Measurements from ENCODE around the gene ADGRB3. TPM values are rescaled to one million over a fixed set of nuclear protein-coding genes. Genes with fewer than 3 reads are reported as not detected.
A peak's percentile ranks its signal among the peaks of the same experiment; 100 is the strongest.

ADGRB3 gene
- total RNA-seq, 1 donor from 2014 or later = 2.4 TPM

DNA sequence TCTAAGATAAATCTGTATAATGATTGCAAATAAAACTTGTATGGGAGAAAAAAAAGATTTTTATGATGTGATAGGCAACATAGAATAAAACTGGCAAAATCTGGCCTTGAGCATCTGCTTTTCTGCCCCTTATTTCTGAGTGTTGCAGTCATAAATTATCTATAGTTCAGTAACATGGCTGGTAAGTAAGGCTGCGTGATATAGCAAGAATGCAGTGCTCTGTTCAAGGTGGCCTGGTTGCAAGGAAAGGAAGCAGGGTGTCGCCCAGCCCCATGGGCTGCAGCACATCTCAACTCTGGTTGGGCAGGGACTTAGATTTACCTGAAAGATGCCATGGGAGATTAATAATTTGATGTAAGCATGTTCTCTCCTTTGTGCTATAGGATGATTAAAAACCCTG lies 582.3 kb downstream of the ADGRB3 start:
- Mint-ChIP-seq H3K36me3 (ENCODE audit: low read depth, unreplicated experiment) (no peaks in the 10 kb centered on the region), H3K27ac (ENCODE audit: unreplicated experiment) (no peak overlapping the region), H3K4me3 (ENCODE audit: unreplicated experiment) (no peak overlapping the region), H3K9me3 (ENCODE audit: unreplicated experiment) (no peaks in the 10 kb centered on the region), H3K4me1 (ENCODE audit: unreplicated experiment) (no peaks in the 10 kb centered on the region), H3K27me3 (ENCODE audit: unreplicated experiment) (no peaks in the 10 kb centered on the region)
- no peak for DNase-seq (ENCODE audit: low spot score)
- TF ChIP-seq, protein P1, sequence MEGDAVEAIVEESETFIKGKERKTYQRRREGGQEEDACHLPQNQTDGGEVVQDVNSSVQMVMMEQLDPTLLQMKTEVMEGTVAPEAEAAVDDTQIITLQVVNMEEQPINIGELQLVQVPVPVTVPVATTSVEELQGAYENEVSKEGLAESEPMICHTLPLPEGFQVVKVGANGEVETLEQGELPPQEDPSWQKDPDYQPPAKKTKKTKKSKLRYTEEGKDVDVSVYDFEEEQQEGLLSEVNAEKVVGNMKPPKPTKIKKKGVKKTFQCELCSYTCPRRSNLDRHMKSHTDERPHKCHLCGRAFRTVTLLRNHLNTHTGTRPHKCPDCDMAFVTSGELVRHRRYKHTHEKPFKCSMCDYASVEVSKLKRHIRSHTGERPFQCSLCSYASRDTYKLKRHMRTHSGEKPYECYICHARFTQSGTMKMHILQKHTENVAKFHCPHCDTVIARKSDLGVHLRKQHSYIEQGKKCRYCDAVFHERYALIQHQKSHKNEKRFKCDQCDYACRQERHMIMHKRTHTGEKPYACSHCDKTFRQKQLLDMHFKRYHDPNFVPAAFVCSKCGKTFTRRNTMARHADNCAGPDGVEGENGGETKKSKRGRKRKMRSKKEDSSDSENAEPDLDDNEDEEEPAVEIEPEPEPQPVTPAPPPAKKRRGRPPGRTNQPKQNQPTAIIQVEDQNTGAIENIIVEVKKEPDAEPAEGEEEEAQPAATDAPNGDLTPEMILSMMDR (IDR thresholded peaks at IDR 0.05; ENCODE audit: unreplicated experiment) = no peak

- Mint-ChIP-seq H3K27me3 (ENCODE audit: unreplicated experiment) (no peaks in the 10 kb centered on the region), H3K4me3 (ENCODE audit: unreplicated experiment) (no peak overlapping the region), H3K36me3 (ENCODE audit: low read depth, unreplicated experiment) (no peaks in the 10 kb centered on the region), H3K4me1 (ENCODE audit: unreplicated experiment) (no peaks in the 10 kb centered on the region), H3K27ac (ENCODE audit: unreplicated experiment) (no peak overlapping the region), H3K9me3 (ENCODE audit: unreplicated experiment) (no peaks in the 10 kb centered on the region)
- DNase-seq (ENCODE audit: low spot score) = no peak
- TF ChIP-seq, protein P1 (IDR thresholded peaks at IDR 0.05; ENCODE audit: unreplicated experiment) = no peak
Observed at GRCh38 chr6:69220375-69220774, 585.3 kb downstream of the ADGRB3 start.

- H3K27ac Mint-ChIP-seq (ENCODE audit: unreplicated experiment) = no peak overlapping the region
- no peaks in the 10 kb centered on the region for H3K9me3 Mint-ChIP-seq (ENCODE audit: unreplicated experiment)
- TF ChIP-seq, protein P1 (IDR thresholded peaks at IDR 0.05; ENCODE audit: unreplicated experiment) = no peak
- no peak overlapping the region for H3K4me3 Mint-ChIP-seq (ENCODE audit: unreplicated experiment)
- no peaks in the 10 kb centered on the region for H3K36me3 Mint-ChIP-seq (ENCODE audit: low read depth, unreplicated experiment)
- no peaks in the 10 kb centered on the region for H3K27me3 Mint-ChIP-seq (ENCODE audit: unreplicated experiment)
- H3K4me1 Mint-ChIP-seq (ENCODE audit: unreplicated experiment) = peaks cover 4% of the 10 kb centered on the region
- no peak for DNase-seq (ENCODE audit: low spot score)
Observed at GRCh38 chr6:69232008-69232407, 596.9 kb downstream of the ADGRB3 start.

DNA sequence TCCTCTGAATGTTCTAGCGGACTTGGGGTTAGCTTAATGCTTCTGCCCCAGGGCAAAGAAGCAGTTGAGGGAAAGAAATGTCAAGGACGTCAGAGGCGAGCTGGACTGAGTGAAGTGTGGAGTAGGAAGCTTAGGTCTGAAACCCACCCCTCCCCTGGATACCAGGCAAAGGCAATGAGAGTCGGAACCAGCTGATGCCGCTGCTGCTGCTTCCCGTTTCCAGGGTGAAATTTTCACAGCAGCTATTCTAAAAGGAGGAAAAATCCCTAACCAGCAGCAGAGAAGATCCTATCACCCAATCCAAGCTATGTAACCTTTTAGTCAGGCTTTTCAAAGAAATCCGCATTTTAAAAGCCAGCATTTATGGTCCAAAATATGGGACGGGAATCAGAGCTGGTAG lies 597.4 kb downstream of the ADGRB3 start:
- Mint-ChIP-seq H3K9me3 (ENCODE audit: unreplicated experiment) (no peaks in the 10 kb centered on the region), H3K4me1 (ENCODE audit: unreplicated experiment) (peaks cover 4% of the 10 kb centered on the region), H3K27me3 (ENCODE audit: unreplicated experiment) (no peaks in the 10 kb centered on the region), H3K27ac (ENCODE audit: unreplicated experiment) (no peak overlapping the region), H3K4me3 (ENCODE audit: unreplicated experiment) (no peak overlapping the region), H3K36me3 (ENCODE audit: low read depth, unreplicated experiment) (no peaks in the 10 kb centered on the region)
- TF ChIP-seq, protein P1 (IDR thresholded peaks at IDR 0.05; ENCODE audit: unreplicated experiment) = no peak
- peak; percentile 3 for DNase-seq (ENCODE audit: low spot score)

DNA sequence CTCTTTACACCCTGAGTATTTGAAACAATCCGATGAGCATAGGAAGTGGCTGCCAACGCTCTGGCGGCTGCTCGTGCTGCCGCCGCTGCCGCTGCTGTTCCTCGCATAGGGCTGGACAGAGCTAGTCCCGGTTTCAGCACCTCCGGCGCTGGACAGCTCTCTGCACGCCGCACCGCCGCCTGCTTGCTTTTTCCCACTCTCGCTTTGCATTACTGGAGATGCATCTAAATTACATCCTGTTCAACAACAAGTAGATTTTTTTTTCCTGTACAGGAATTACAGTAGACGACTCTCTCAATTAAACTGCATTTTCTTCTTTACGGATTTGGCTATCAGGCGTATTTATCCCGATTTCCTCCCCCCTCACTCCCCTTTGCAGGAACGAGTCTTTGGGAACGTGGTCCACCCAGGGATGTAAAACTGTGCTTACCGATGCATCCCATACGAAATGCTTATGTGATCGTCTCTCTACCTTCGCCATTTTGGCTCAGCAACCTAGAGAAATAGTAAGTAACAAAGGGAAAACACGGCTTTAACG lies 597.9 kb downstream of the ADGRB3 start:
- Mint-ChIP-seq H3K36me3 (ENCODE audit: low read depth, unreplicated experiment) (no peaks in the 10 kb centered on the region), H3K27me3 (ENCODE audit: unreplicated experiment) (no peaks in the 10 kb centered on the region)

More for the DNA sequence above, 597.9 kb downstream of the ADGRB3 start:
- no peak overlapping the region for H3K4me3 Mint-ChIP-seq (ENCODE audit: unreplicated experiment)
- TF ChIP-seq, protein P1 (IDR thresholded peaks at IDR 0.05; ENCODE audit: unreplicated experiment) = no peak
- H3K9me3 Mint-ChIP-seq (ENCODE audit: unreplicated experiment) = no peaks in the 10 kb centered on the region
- H3K27ac Mint-ChIP-seq (ENCODE audit: unreplicated experiment) = no peak overlapping the region
- H3K4me1 Mint-ChIP-seq (ENCODE audit: unreplicated experiment) = peaks cover 4% of the 10 kb centered on the region
- DNase-seq (ENCODE audit: low spot score) = peak; percentile 89
